Epithelial cell of alveolus of lung (primary cell): ENCODE data around the gene MRPS35. TPM values are rescaled to one million over a fixed set of nuclear protein-coding genes. Genes with fewer than 3 reads are reported as not detected.

Experiments used
- total RNA-seq: library from RNA; depleted of rRNA; stranded (reverse); fragments of >200 nt; gene quantifications from 2 replicates; pipeline ENCODE4 v1.2.1, GENCODE V29; 2015

MRPS35 gene
- total RNA-seq: 52.8 and 56.6 TPM in 2 replicates

GRCh38 chr12:27710592-27711316 is at the start of gene MRPS35:
Gene MRPS35 (plus strand): TSS chr12:27710832. CDS start chr12:27710844, 12 bp downstream.

GRCh38 chr12:27696293-27696652 is 14.4 kb upstream of the MRPS35 start, which contains the start of gene REP15:
Gene REP15 (plus strand): TSS chr12:27696447. CDS start chr12:27696563, 116 bp downstream.

GRCh38 chr12:27779920-27780611 is 69.4 kb downstream of the MRPS35 start, which contains the start of the genes KLHL42 and MANSC4:
Gene KLHL42 (plus strand): TSS chr12:27780233. CDS start chr12:27780331, 98 bp downstream.
Gene MANSC4 (minus strand): TSS chr12:27780236. CDS start chr12:27771276, 8,960 bp downstream.

Other genes with a start within 250 kb of the MRPS35 start
- 21.6 and 48.7 TPM in 2 replicates for gene PPFIBP1, start 186.6 kb upstream of the MRPS35 start, total RNA-seq
- 1.8 TPM in 1 of 2 replicates, not detected in the other for gene REP15, start 14.4 kb upstream of the MRPS35 start, total RNA-seq
- 20.8 and 23.9 TPM in 2 replicates for gene KLHL42, start 69.4 kb downstream of the MRPS35 start, total RNA-seq
- gene MANSC4, start 69.4 kb downstream of the MRPS35 start, total RNA-seq: not detected in 2 replicates